CD4-positive, alpha-beta T cell (primary cell): ENCODE results near the gene SETD5. TPM values are rescaled to one million over a fixed set of nuclear protein-coding genes. Genes with fewer than 3 reads are reported as not detected.
A peak's percentile ranks its signal among the peaks of the same experiment; 100 is the strongest.

Experiments
- ATAC-seq: fragments of 200-7000 bp; cut with Tn5 transposase; one replicate; pipeline ENCODE4 v1.10.0; 2022; ENCODE audit warnings: mild to moderate bottlenecking; ENCODE audit not compliant: poor library complexity
- CTCF ChIA-PET: fragments of 350-600 bp; sonication (Branson Sonifier 250); formaldehyde crosslinking; loops from one replicate; lab custom pipeline; 2021; ENCODE audit warnings: antibody characterized with exemption, inconsistent platforms; lab: Charles Lee
- POLR2A ChIA-PET: fragments of 350-600 bp; sonication (Branson Sonifier 250); formaldehyde crosslinking; loops from one replicate; lab custom pipeline; 2021; ENCODE audit warnings: antibody characterized with exemption, inconsistent platforms; lab: Charles Lee
- DNase-seq, 14 experiments: peaks; one replicate each; pipeline ENCODE4 v3.0.0-alpha.2; 2013 to 2020; ENCODE audit warnings: mixed read lengths in 2 of 14
- H3K27ac ChIP-seq, 2 donors: one replicate each; pipeline versions ENCODE4 v1.5.1 to v1.7.0; 2013; ENCODE audit warnings: low read length in 2 of 2, low read depth in 1 of 2, mild to moderate bottlenecking in 1 of 2
- H3K27me3 ChIP-seq, 2 experiments: 1 replicate in 1 of 2; 2 replicates in 1 of 2; pipeline versions ENCODE4 v1.6.1 to v1.7.0; 2013; ENCODE audit warnings: low read length in 2 of 2, control low read depth in 1 of 2, mild to moderate bottlenecking in 1 of 2, moderate library complexity in 1 of 2; ENCODE audit not compliant: insufficient read depth in 2 of 2, control insufficient read depth in 1 of 2
- H3K36me3 ChIP-seq: one replicate; pipeline ENCODE4 v1.6.1; 2013; ENCODE audit warnings: low read length, control low read depth; ENCODE audit not compliant: insufficient read depth
- H3K4me1 ChIP-seq: one replicate; pipeline ENCODE4 v1.6.1; 2013; ENCODE audit warnings: low read length, control low read depth; ENCODE audit not compliant: insufficient read depth
- H3K4me3 ChIP-seq: one replicate; pipeline ENCODE4 v1.5.1; 2013; ENCODE audit warnings: mild to moderate bottlenecking, low read length, moderate library complexity
- H3K9me3 ChIP-seq, 2 experiments: 1 replicate in 1 of 2; 2 replicates in 1 of 2; pipeline versions ENCODE4 v1.6.1 to v1.7.0; 2013; ENCODE audit warnings: low read length in 2 of 2, mild to moderate bottlenecking in 2 of 2, control low read depth in 1 of 2, moderate library complexity in 1 of 2; ENCODE audit not compliant: control insufficient read depth in 1 of 2, insufficient read depth in 1 of 2
- H3K27ac Mint-ChIP-seq: one replicate; pipeline ENCODE4 v1.8.0; 2020; ENCODE audit warnings: mixed read lengths
- H3K27me3 Mint-ChIP-seq: one replicate; pipeline ENCODE4 v1.8.0; 2021; ENCODE audit warnings: mixed read lengths
- H3K36me3 Mint-ChIP-seq: one replicate; pipeline ENCODE4 v1.8.0; 2021; ENCODE audit warnings: low read depth, mixed read lengths
- H3K4me1 Mint-ChIP-seq: one replicate; pipeline ENCODE4 v1.8.0; 2021; ENCODE audit warnings: low read depth, mixed read lengths
- H3K4me3 Mint-ChIP-seq: one replicate; pipeline ENCODE4 v1.8.0; 2020; ENCODE audit warnings: mild to moderate bottlenecking, mixed read lengths
- H3K9me3 Mint-ChIP-seq: one replicate; pipeline ENCODE4 v1.8.0; 2020; ENCODE audit warnings: mixed read lengths
- intact Hi-C, 2 experiments: fragments of 100-400 bp; cut with DNase I in 1 of 2; cut with micrococcal nuclease in 1 of 2; formaldehyde crosslinking; loops; one replicate each; pipeline versions ENCODE4 v1.15.1 to v1.9.0; 2023 to 2025; cut with DNase I, micrococcal nuclease
- total RNA-seq, 174 experiments: library from RNA in 2 of 174; stranded (reverse) in 2 of 174; gene quantifications; one replicate each; pipeline ENCODE4 v1.2.3 and lab custom pipeline; 2021 to 2026
- TF ChIP-seq, protein P1 (sequence below): fragments of 200-600 bp; IDR thresholded peaks from one replicate; pipeline ENCODE4 v1.8.0; 2022; ENCODE audit warnings: antibody characterized with exemption, mild to moderate bottlenecking

Gene SETD5
- total RNA-seq, 2 experiments from 2014 or later, result 58.5 to 67.6 TPM

- Mint-ChIP-seq H3K27me3 (no peaks in the 10 kb centered on the region), H3K9me3 (no peaks in the 10 kb centered on the region), H3K4me3 (no peak overlapping the region), H3K27ac (peak overlapping the region; percentile 74), H3K36me3 (peaks cover 90% of the 10 kb centered on the region), H3K4me1 (peaks cover 16% of the 10 kb centered on the region)
- TF ChIP-seq, protein P1, sequence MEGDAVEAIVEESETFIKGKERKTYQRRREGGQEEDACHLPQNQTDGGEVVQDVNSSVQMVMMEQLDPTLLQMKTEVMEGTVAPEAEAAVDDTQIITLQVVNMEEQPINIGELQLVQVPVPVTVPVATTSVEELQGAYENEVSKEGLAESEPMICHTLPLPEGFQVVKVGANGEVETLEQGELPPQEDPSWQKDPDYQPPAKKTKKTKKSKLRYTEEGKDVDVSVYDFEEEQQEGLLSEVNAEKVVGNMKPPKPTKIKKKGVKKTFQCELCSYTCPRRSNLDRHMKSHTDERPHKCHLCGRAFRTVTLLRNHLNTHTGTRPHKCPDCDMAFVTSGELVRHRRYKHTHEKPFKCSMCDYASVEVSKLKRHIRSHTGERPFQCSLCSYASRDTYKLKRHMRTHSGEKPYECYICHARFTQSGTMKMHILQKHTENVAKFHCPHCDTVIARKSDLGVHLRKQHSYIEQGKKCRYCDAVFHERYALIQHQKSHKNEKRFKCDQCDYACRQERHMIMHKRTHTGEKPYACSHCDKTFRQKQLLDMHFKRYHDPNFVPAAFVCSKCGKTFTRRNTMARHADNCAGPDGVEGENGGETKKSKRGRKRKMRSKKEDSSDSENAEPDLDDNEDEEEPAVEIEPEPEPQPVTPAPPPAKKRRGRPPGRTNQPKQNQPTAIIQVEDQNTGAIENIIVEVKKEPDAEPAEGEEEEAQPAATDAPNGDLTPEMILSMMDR, result no peak
- intact Hi-C loops, result no loop called here
- no peaks in the 10 kb centered on the region for H3K27me3 ChIP-seq
- H3K36me3 ChIP-seq, result peaks cover 90% of the 10 kb centered on the region
- H3K9me3 ChIP-seq, result no peaks in the 10 kb centered on the region
- DNase-seq (peak in 3 of 14 experiments; percentile 34 to 63 (median 41)), ATAC-seq (peak; percentile 43)
- CTCF ChIA-PET, result interaction anchor here (0.6 to 1.8 kb wide), 3 partner anchors 12 to 99 kb away, joined by 3 to 6 read pairs (median 3); no protein-coding TSS in a partner anchor
- peak overlapping the region in 1 of 2 donors; percentile 5 for H3K27ac ChIP-seq
- H3K4me1 ChIP-seq, result peaks cover 2% of the 10 kb centered on the region
- no peak overlapping the region for H3K4me3 ChIP-seq
- POLR2A ChIA-PET, result interaction anchor here (0.6 to 1.4 kb wide), 5 partner anchors 53 to 89 kb away, joined by 3 read pairs; partner anchors contain the start of gene THUMPD3
These were observed 55.0 kb downstream of the SETD5 start for GRCh38 chr3:9452417-9452816.

GRCh38 chr3:9455596-9456131, 58.2 kb downstream of the SETD5 start:
- Mint-ChIP-seq H3K36me3 (peaks cover 65% of the 10 kb centered on the region), H3K9me3 (no peaks in the 10 kb centered on the region), H3K4me1 (peaks cover 16% of the 10 kb centered on the region), H3K27ac (no peak overlapping the region), H3K27me3 (no peaks in the 10 kb centered on the region), H3K4me3 (no peak overlapping the region)
- ATAC-seq, result no peak
- no peak overlapping the region for H3K4me3 ChIP-seq
- POLR2A ChIA-PET, result no interaction called here
- peaks cover 2% of the 10 kb centered on the region for H3K4me1 ChIP-seq
- TF ChIP-seq, protein P1, result no peak
- H3K36me3 ChIP-seq, result peaks cover 74% of the 10 kb centered on the region
- H3K27me3 ChIP-seq, result no peaks in the 10 kb centered on the region
- intact Hi-C loops, result no loop called here
- H3K9me3 ChIP-seq, result no peaks in the 10 kb centered on the region
- no peak overlapping the region for H3K27ac ChIP-seq
- CTCF ChIA-PET, result no interaction called here
- no peak for DNase-seq

- H3K36me3 ChIP-seq, result peaks cover 89% of the 10 kb centered on the region
- peak overlapping the region; percentile 10 for H3K27ac Mint-ChIP-seq
- H3K4me1 ChIP-seq, result no peaks in the 10 kb centered on the region
- no peaks in the 10 kb centered on the region for H3K9me3 ChIP-seq
- peaks cover 100% of the 10 kb centered on the region for H3K36me3 Mint-ChIP-seq
- H3K27me3 ChIP-seq, result no peaks in the 10 kb centered on the region
- no peaks in the 10 kb centered on the region for H3K4me1 Mint-ChIP-seq
- H3K4me3 Mint-ChIP-seq, result no peak overlapping the region
- no peak for ATAC-seq
- intact Hi-C loops, result no loop called here
- H3K27me3 Mint-ChIP-seq, result no peaks in the 10 kb centered on the region
- no peaks in the 10 kb centered on the region for H3K9me3 Mint-ChIP-seq
- no peak for DNase-seq
- TF ChIP-seq, protein P1, result no peak
- no peak overlapping the region for H3K4me3 ChIP-seq
- CTCF ChIA-PET, result interaction anchor here (0.9 kb wide), 1 partner anchor 37 kb away, joined by 3 read pairs; no protein-coding TSS in a partner anchor
- no peak overlapping the region for H3K27ac ChIP-seq
- POLR2A ChIA-PET, result no interaction called here
These were observed 70.0 kb downstream of the SETD5 start for GRCh38 chr3:9467451-9467850.
